ENCODE measurements around the gene DCAF4. TPM values are rescaled to one million over a fixed set of nuclear protein-coding genes. Genes with fewer than 3 reads are reported as not detected.

DCAF4 gene
- total and polyA plus RNA-seq, 8 donors = 11.8 to 27.7 (median 17.5) TPM

- ATAC-seq (no peak), DNase-seq (no peak)
- no peak overlapping the region for H3K27ac ChIP-seq
- intact Hi-C loops (cut with DNase I) = no loop called here
- no peak overlapping the region for H3K4me3 ChIP-seq
- H3K4me1 ChIP-seq = no peaks in the 10 kb centered on the region
- no peaks in the 10 kb centered on the region for H3K27me3 ChIP-seq
- TF ChIP-seq CTCF (IDR thresholded peaks at IDR 0.05) = no peak
- H3K9me3 ChIP-seq = no peaks in the 10 kb centered on the region
- H3K36me3 ChIP-seq = no peaks in the 10 kb centered on the region
Measured at GRCh38 chr14:72883109-72883508, 43.2 kb upstream of the DCAF4 start.

GRCh38 chr14:72883961-72884360, 42.3 kb upstream of the DCAF4 start:
- Histone ChIP-seq H3K9me3 (no peaks in the 10 kb centered on the region), H3K27me3 (peaks cover 0 to 4% of the 10 kb centered on the region in 2 donors), H3K27ac (no peak overlapping the region), H3K36me3 (no peaks in the 10 kb centered on the region), H3K4me3 (no peak overlapping the region), H3K4me1 (no peaks in the 10 kb centered on the region)
- ATAC-seq (no peak), DNase-seq (no peak)
- TF ChIP-seq CTCF (IDR thresholded peaks at IDR 0.05) = no peak
- intact Hi-C loops (cut with DNase I) = no loop called here

GRCh38 chr14:72884386-72884785, 41.9 kb upstream of the DCAF4 start:
- Histone ChIP-seq H3K9me3 (no peaks in the 10 kb centered on the region), H3K27me3 (peaks cover 0 to 8% of the 10 kb centered on the region in 2 donors), H3K27ac (no peak overlapping the region), H3K36me3 (no peaks in the 10 kb centered on the region), H3K4me1 (no peaks in the 10 kb centered on the region), H3K4me3 (no peak overlapping the region)
- no peak for TF ChIP-seq CTCF (IDR thresholded peaks at IDR 0.05)
- DNase-seq (no peak), ATAC-seq (no peak)
- intact Hi-C loops (cut with DNase I) = no loop called here

GRCh38 chr14:72887514-72887913, 38.8 kb upstream of the DCAF4 start:
- TF ChIP-seq CTCF (IDR thresholded peaks at IDR 0.05) = no peak
- intact Hi-C loops (cut with DNase I) = no loop called here
- H3K36me3 ChIP-seq = no peaks in the 10 kb centered on the region
- H3K27ac ChIP-seq = no peak overlapping the region
- H3K9me3 ChIP-seq = no peaks in the 10 kb centered on the region
- H3K4me3 ChIP-seq = no peak overlapping the region
- peaks cover 0 to 7% of the 10 kb centered on the region in 2 donors for H3K4me1 ChIP-seq
- ATAC-seq (no peak), DNase-seq (no peak)
- H3K27me3 ChIP-seq = peaks cover 23 to 40% of the 10 kb centered on the region in 2 donors

- Histone ChIP-seq H3K9me3 (no peaks in the 10 kb centered on the region), H3K36me3 (no peaks in the 10 kb centered on the region), H3K4me1 (peaks cover 0 to 12% of the 10 kb centered on the region in 2 donors), H3K27me3 (peaks cover 25 to 46% of the 10 kb centered on the region in 2 donors), H3K27ac (no peak overlapping the region), H3K4me3 (no peak overlapping the region)
- DNase-seq = no peak
- intact Hi-C loops (cut with DNase I) = no loop called here
- TF ChIP-seq CTCF (IDR thresholded peaks at IDR 0.05) = no peak
- no peak for ATAC-seq
Measured at GRCh38 chr14:72888192-72888591, 38.1 kb upstream of the DCAF4 start.

Data from left lung (tissue), 10 donors.